HCT116 (cell line): ENCODE data around the gene ARHGAP28. TPM values are rescaled to one million over a fixed set of nuclear protein-coding genes. Genes with fewer than 3 reads are reported as not detected.

Source experiments
- ATAC-seq: fragments of 200-7000 bp; cut with Tn5 transposase; 2 replicates; pipeline ENCODE4 v1.9.1; 2020; ENCODE audit warnings: mild to moderate bottlenecking, moderate library complexity
- BruUV-seq: library from RNA; stranded (reverse); fragments of 400-500 nt; replicated peaks from 2 replicates; lab custom pipeline; 2021; lab: Mats Ljungman, UMichigan
- CTCF ChIA-PET: fragments of 300-600 bp; sonication (Branson Sonifier 250); formaldehyde crosslinking; loops from one replicate; lab custom pipeline; 2021; ENCODE audit warnings: antibody characterized with exemption; lab: Charles Lee
- POLR2A ChIA-PET: fragments of 300-600, 350-600 bp; sonication (Branson Sonifier 250); formaldehyde crosslinking; loops from one replicate; lab custom pipeline; 2021; ENCODE audit warnings: antibody characterized with exemption; lab: Charles Lee
- RAD21 ChIA-PET, 2 experiments: fragments of 300-600 bp; sonication (Branson Sonifier 250); formaldehyde crosslinking; loops; one replicate each; lab custom pipeline; 2023; ENCODE audit warnings: low total read pairs in 2 of 2; ENCODE audit not compliant: uncharacterized antibody in 2 of 2, unreplicated experiment in 2 of 2, low non-redundant PET in 1 of 2; lab: Charles Lee
- DNase-seq: peaks from one replicate; pipeline ENCODE4 v3.0.0-alpha.2; 2010; ENCODE audit warnings: low read depth, low spot score
- H2AFZ ChIP-seq: fragments of 200-600 bp; shearing (Covaris generic), sonication (generic); 2 replicates; pipeline ENCODE4 v1.6.1; 2017; ENCODE audit warnings: low read depth, mixed run types, mixed read lengths, antibody characterized with exemption, low read length; ENCODE audit not compliant: poor library complexity, severe bottlenecking
- H3K27ac ChIP-seq: 2 replicates; pipeline ENCODE4 v1.5.1; 2012; ENCODE audit warnings: low read depth, low read length
- H3K27me3 ChIP-seq: fragments of 200-600 bp; sonication (generic); 2 replicates; pipeline ENCODE4 v1.6.1; 2016; ENCODE audit warnings: mixed run types, low read length, mixed read lengths; ENCODE audit not compliant: insufficient read depth
- H3K36me3 ChIP-seq, 2 experiments: fragments of 200-500 bp in 1 of 2; fragments of 200-600 bp in 1 of 2; sonication (Bioruptor generic) in 1 of 2; sonication (generic) in 1 of 2; 2 replicates each; pipeline versions ENCODE4 v1.5.1 to v1.6.1; 2014 to 2016; ENCODE audit warnings: low read length in 2 of 2, inconsistent platforms in 1 of 2, mixed read lengths in 1 of 2, mixed run types in 1 of 2; ENCODE audit not compliant: insufficient read depth in 2 of 2, control insufficient read depth in 1 of 2
- H3K4me1 ChIP-seq, 2 experiments: fragments of 200-600 bp in 1 of 2; sonication (generic) in 1 of 2; 2 replicates each; pipeline versions ENCODE4 v1.5.1 to v1.6.1; 2012 to 2017; ENCODE audit warnings: low read length in 2 of 2, inconsistent platforms in 1 of 2, mild to moderate bottlenecking in 1 of 2, mixed read lengths in 1 of 2, mixed run types in 1 of 2, moderate library complexity in 1 of 2; ENCODE audit not compliant: insufficient read depth in 2 of 2, control insufficient read depth in 1 of 2
- H3K4me2 ChIP-seq: fragments of 200-600 bp; sonication (generic); 2 replicates; pipeline ENCODE4 v1.6.1; 2017; ENCODE audit warnings: mixed run types, low read length, mixed read lengths
- H3K4me3 ChIP-seq, 2 experiments: fragments of 200-600 bp in 1 of 2; sonication (generic) in 1 of 2; replicated peaks in 1 of 2; 2 replicates each; pipeline ENCODE4 v1.5.1; 2011 to 2016; ENCODE audit warnings: low read length in 2 of 2, control low read depth in 1 of 2, low read depth in 1 of 2, mild to moderate bottlenecking in 1 of 2, mixed read lengths in 1 of 2, mixed run types in 1 of 2
- H3K79me2 ChIP-seq: fragments of 200-600 bp; sonication (generic); 2 replicates; pipeline ENCODE4 v1.6.1; 2017; ENCODE audit warnings: mild to moderate bottlenecking, mixed run types, low read length, moderate library complexity, mixed read lengths; ENCODE audit not compliant: insufficient read depth
- H3K9ac ChIP-seq: fragments of 200-600 bp; sonication (generic); 2 replicates; pipeline ENCODE4 v1.6.1; 2016; ENCODE audit warnings: low read length, mixed read lengths
- H3K9me2 ChIP-seq: fragments of 200-600 bp; sonication (generic), shearing (Covaris generic); 2 replicates; pipeline ENCODE4 v1.6.1; 2017; ENCODE audit warnings: mixed run types, mild to moderate bottlenecking, moderate library complexity; ENCODE audit not compliant: insufficient read depth
- H3K9me3 ChIP-seq, 2 experiments: fragments of 200-500 bp in 1 of 2; fragments of 200-600 bp in 1 of 2; sonication (Bioruptor generic) in 1 of 2; sonication (generic) in 1 of 2; 2 replicates each; pipeline ENCODE4 v1.6.1; 2014 to 2017; ENCODE audit warnings: low read length in 2 of 2, mixed read lengths in 2 of 2, inconsistent platforms in 1 of 2, low read depth in 1 of 2, mild to moderate bottlenecking in 1 of 2, mixed run types in 1 of 2, moderate library complexity in 1 of 2; ENCODE audit not compliant: control insufficient read depth in 1 of 2, insufficient read depth in 1 of 2
- H4K20me1 ChIP-seq: fragments of 200-600 bp; sonication (generic), shearing (Covaris generic); 2 replicates; pipeline ENCODE4 v1.6.1; 2017; ENCODE audit warnings: mixed run types, mild to moderate bottlenecking, moderate library complexity; ENCODE audit not compliant: insufficient read depth
- CEBPB ChIP-seq: IDR thresholded peaks from 2 replicates; pipeline ENCODE4 v1.6.1; 2012; ENCODE audit warnings: low read depth
- CTCF ChIP-seq, 3 experiments: fragments of 200-600 bp in 1 of 3; sonication (generic) in 1 of 3; IDR thresholded peaks in 2 of 3; conservative IDR thresholded peaks in 1 of 3; 2 replicates each; pipeline ENCODE4 v1.5.1; 2012 to 2017; ENCODE audit warnings: low read depth in 2 of 3, low read length in 2 of 3, antibody characterized with exemption in 1 of 3, borderline replicate concordance in 1 of 3, control low read depth in 1 of 3, mild to moderate bottlenecking in 1 of 3, mixed read lengths in 1 of 3, mixed run types in 1 of 3, moderate library complexity in 1 of 3; ENCODE audit not compliant: insufficient read depth in 1 of 3
- JUND ChIP-seq: IDR thresholded peaks from 2 replicates; pipeline ENCODE4 v1.6.1; 2012
- REST ChIP-seq: IDR thresholded peaks from 2 replicates; pipeline ENCODE4 v1.6.1; 2012; ENCODE audit warnings: low read depth
- YY1 ChIP-seq: IDR thresholded peaks from 2 replicates; pipeline ENCODE4 v1.6.1; 2011; ENCODE audit warnings: low read length, low read depth, moderate library complexity, mild to moderate bottlenecking; ENCODE audit not compliant: insufficient replicate concordance; ENCODE audit errors: extremely low read depth
- ZNF274 ChIP-seq: fragments of 200-500 bp; sonication (Bioruptor generic); IDR thresholded peaks from 2 replicates; pipeline ENCODE4 v1.6.1; 2014; ENCODE audit warnings: mild to moderate bottlenecking, low read depth, low read length, inconsistent platforms
- intact Hi-C: fragments of 100-400 bp; cut with micrococcal nuclease; formaldehyde crosslinking; loops from 2 replicates; pipeline ENCODE4 v1.10.0; 2022
- total RNA-seq: library from RNA; stranded (reverse); gene quantifications from one replicate; pipeline ENCODE4 v1.2.1, GENCODE V29; 2021; ENCODE audit not compliant: unreplicated experiment

Gene ARHGAP28
- total RNA-seq, 1 experiment from 2014 or later, result not detected

- TF ChIP-seq CTCF (IDR thresholded peaks at IDR 0.05 in 2 of 3, conservative IDR thresholded peaks at IDR 0.05 in 1 of 3; ENCODE audit: borderline replicate concordance in 1 of 3, insufficient read depth in 1 of 3, low read depth in 2 of 3, low read length in 2 of 3) (no peak), CEBPB (no peak), JUND (no peak), REST (no peak), ZNF274 (no peak)
Measured at GRCh38 chr18:6850396-6850795, 120.9 kb downstream of the ARHGAP28 start (continued).

- RAD21 ChIA-PET, result no interaction called here
- CTCF ChIA-PET, result no interaction called here
- no peak overlapping the region for H3K27ac ChIP-seq
- no peaks in the 10 kb centered on the region for H3K4me1 ChIP-seq
- no peak overlapping the region for H3K9ac ChIP-seq
- no peak for TF ChIP-seq CEBPB
- no peak for TF ChIP-seq YY1
- no peaks in the 10 kb centered on the region for H3K36me3 ChIP-seq
- no TSS peak for BruUV-seq
- no peak overlapping the region for H3K4me2 ChIP-seq
- H2AFZ ChIP-seq, result no peak overlapping the region
- POLR2A ChIA-PET, result no interaction called here
- DNase-seq (no peak), ATAC-seq (no peak)
- peaks cover 5 to 31% of the 10 kb centered on the region in 2 experiments; a peak in 2 of 4 replicates for H3K9me3 ChIP-seq
- H3K79me2 ChIP-seq, result no peaks in the 10 kb centered on the region
- no peak overlapping the region for H3K4me3 ChIP-seq
- no peaks in the 10 kb centered on the region for H3K27me3 ChIP-seq
- intact Hi-C loops, result no loop called here
- H4K20me1 ChIP-seq, result no peaks in the 10 kb centered on the region
- no peaks in the 10 kb centered on the region for H3K9me2 ChIP-seq
Measured at GRCh38 chr18:6851480-6851879, 122.0 kb downstream of the ARHGAP28 start.
